AG08395 (cell line): ENCODE results near the gene NPAS2.

ENCODE experiments used
- DNase-seq: peaks from one replicate; pipeline ENCODE4 v3.0.0; 2012; ENCODE audit warnings: mixed read lengths, low spot score

Gene NPAS2

GRCh38 chr2:100793982-100794381 lies 26.0 kb upstream of the NPAS2 start:
- no peak for DNase-seq

GRCh38 chr2:100796499-100797100 lies 23.3 kb upstream of the NPAS2 start:
- DNase-seq: no peak

GRCh38 chr2:100799686-100800085 lies 20.3 kb upstream of the NPAS2 start:
- DNase-seq: no peak

GRCh38 chr2:100800915-100801314 lies 19.0 kb upstream of the NPAS2 start:
- DNase-seq: no peak

- DNase-seq: no peak
These were observed 18.5 kb upstream of the NPAS2 start for GRCh38 chr2:100801402-100801801.

- DNase-seq: no peak
These were observed 17.9 kb upstream of the NPAS2 start for GRCh38 chr2:100802066-100802465.

GRCh38 chr2:100803334-100803733 lies 16.6 kb upstream of the NPAS2 start:
- DNase-seq: no peak

GRCh38 chr2:100806550-100806949 lies 13.4 kb upstream of the NPAS2 start:
- no peak for DNase-seq

- DNase-seq: no peak
These were observed 12.2 kb upstream of the NPAS2 start for GRCh38 chr2:100807707-100808106.

- DNase-seq: no peak
These were observed 11.4 kb upstream of the NPAS2 start for GRCh38 chr2:100808582-100808981.

GRCh38 chr2:100809506-100809905 lies 10.4 kb upstream of the NPAS2 start:
- no peak for DNase-seq

GRCh38 chr2:100810603-100811145 lies 9.3 kb upstream of the NPAS2 start:
- DNase-seq: no peak

- DNase-seq: no peak
These were observed 7.8 kb upstream of the NPAS2 start for GRCh38 chr2:100812116-100812515.

- DNase-seq: no peak
These were observed 7.4 kb upstream of the NPAS2 start for GRCh38 chr2:100812573-100812972.

- peak; percentile 45 for DNase-seq
These were observed 6.4 kb upstream of the NPAS2 start for GRCh38 chr2:100813527-100813926.

GRCh38 chr2:100814043-100814442 lies 5.9 kb upstream of the NPAS2 start:
- no peak for DNase-seq

GRCh38 chr2:100814453-100814852 lies 5.5 kb upstream of the NPAS2 start:
- no peak for DNase-seq

GRCh38 chr2:100817388-100817985 lies 2.5 kb upstream of the NPAS2 start:
- DNase-seq: no peak

GRCh38 chr2:100818003-100818605 lies 1.8 kb upstream of the NPAS2 start:
- DNase-seq: no peak

- DNase-seq: peak; percentile 67
These were observed 1.2 kb upstream of the NPAS2 start for GRCh38 chr2:100818606-100819369.

GRCh38 chr2:100820273-100820522 lies 259 bp downstream of the NPAS2 start:
- no peak for DNase-seq

- DNase-seq: no peak
These were observed 750 bp downstream of the NPAS2 start for GRCh38 chr2:100820523-100821254.
